Astrocyte (in vitro differentiated cells and primary cell): Measurements from ENCODE around the gene DDIAS. TPM values are rescaled to one million over a fixed set of nuclear protein-coding genes. Genes with fewer than 3 reads are reported as not detected.

Experiments
- DNase-seq: peaks from one replicate; pipeline ENCODE4 v3.0.0-alpha.2; 2010; ENCODE audit warnings: low read depth
- FAIRE-seq: peaks from 2 replicates; lab custom pipeline; 2011; peaks lifted over from hg19 to GRCh38; lab: Jason Lieb, UNC
- H2AFZ ChIP-seq: 2 replicates; pipeline ENCODE4 v1.6.0; 2012; ENCODE audit warnings: low read depth, low read length, inconsistent platforms
- H3K27ac ChIP-seq: 2 replicates; pipeline ENCODE4 v1.5.1; 2011; ENCODE audit warnings: low read depth, low read length, inconsistent platforms
- H3K27me3 ChIP-seq: 2 replicates; pipeline ENCODE4 v1.6.0; 2011; ENCODE audit warnings: low read length, inconsistent platforms; ENCODE audit not compliant: insufficient read depth
- H3K36me3 ChIP-seq: 2 replicates; pipeline ENCODE4 v1.5.1; 2011; ENCODE audit warnings: low read length, inconsistent platforms; ENCODE audit not compliant: insufficient read depth
- H3K4me1 ChIP-seq: 2 replicates; pipeline ENCODE4 v1.5.1; 2011; ENCODE audit warnings: low read length, inconsistent platforms; ENCODE audit not compliant: insufficient read depth
- H3K4me2 ChIP-seq: 2 replicates; pipeline ENCODE4 v1.6.0; 2012; ENCODE audit warnings: low read length, inconsistent platforms
- H3K4me3 ChIP-seq: 2 replicates; pipeline ENCODE4 v1.5.1; 2011; ENCODE audit warnings: low read depth, mild to moderate bottlenecking, low read length, inconsistent platforms; ENCODE audit not compliant: insufficient read depth
- H3K79me2 ChIP-seq: 2 replicates; pipeline ENCODE4 v1.6.0; 2012; ENCODE audit warnings: mild to moderate bottlenecking, low read length, inconsistent platforms; ENCODE audit not compliant: insufficient read depth
- H3K9ac ChIP-seq: 2 replicates; pipeline ENCODE4 v1.6.0; 2012; ENCODE audit warnings: mild to moderate bottlenecking, low read length, inconsistent platforms
- H3K9me3 ChIP-seq: 2 replicates; pipeline ENCODE4 v1.5.1; 2012; ENCODE audit warnings: low read depth, mild to moderate bottlenecking, low read length, inconsistent platforms; ENCODE audit not compliant: insufficient read depth
- H4K20me1 ChIP-seq: 2 replicates; pipeline ENCODE4 v1.6.0; 2012; ENCODE audit warnings: low read length, inconsistent platforms; ENCODE audit not compliant: insufficient read depth
- H3K27ac Mint-ChIP-seq: one replicate; pipeline ENCODE4 v1.8.0; 2021; ENCODE audit warnings: mild to moderate bottlenecking, mixed read lengths; ENCODE audit not compliant: unreplicated experiment
- H3K27me3 Mint-ChIP-seq: one replicate; pipeline ENCODE4 v1.8.0; 2021; ENCODE audit warnings: low read depth, mixed read lengths; ENCODE audit not compliant: unreplicated experiment
- H3K36me3 Mint-ChIP-seq: one replicate; pipeline ENCODE4 v1.8.0; 2021; ENCODE audit warnings: low read depth, mixed read lengths; ENCODE audit not compliant: unreplicated experiment
- H3K4me1 Mint-ChIP-seq: one replicate; pipeline ENCODE4 v1.8.0; 2021; ENCODE audit warnings: low read depth, mixed read lengths; ENCODE audit not compliant: unreplicated experiment
- H3K4me3 Mint-ChIP-seq: one replicate; pipeline ENCODE4 v1.8.0; 2021; ENCODE audit warnings: mild to moderate bottlenecking, moderate library complexity, mixed read lengths; ENCODE audit not compliant: unreplicated experiment
- H3K9me3 Mint-ChIP-seq: one replicate; pipeline ENCODE4 v1.8.0; 2021; ENCODE audit warnings: mild to moderate bottlenecking, mixed read lengths; ENCODE audit not compliant: unreplicated experiment
- CTCF ChIP-seq: IDR thresholded peaks from 2 replicates; pipeline ENCODE4 v1.5.1; 2011; ENCODE audit warnings: low read depth, mild to moderate bottlenecking, inconsistent platforms, low read length, moderate library complexity; ENCODE audit not compliant: insufficient read depth
- EZH2 ChIP-seq: IDR thresholded peaks from 2 replicates; pipeline ENCODE4 v1.6.1; 2012; ENCODE audit warnings: mild to moderate bottlenecking, low read length, inconsistent platforms; ENCODE audit not compliant: insufficient read depth
- total RNA-seq: library from RNA; stranded (reverse); gene quantifications from 2 replicates; pipeline ENCODE4 v1.2.1, GENCODE V29; 2021

DDIAS gene
- total RNA-seq, 1 donor from 2014 or later: 4.0 TPM

DNA sequence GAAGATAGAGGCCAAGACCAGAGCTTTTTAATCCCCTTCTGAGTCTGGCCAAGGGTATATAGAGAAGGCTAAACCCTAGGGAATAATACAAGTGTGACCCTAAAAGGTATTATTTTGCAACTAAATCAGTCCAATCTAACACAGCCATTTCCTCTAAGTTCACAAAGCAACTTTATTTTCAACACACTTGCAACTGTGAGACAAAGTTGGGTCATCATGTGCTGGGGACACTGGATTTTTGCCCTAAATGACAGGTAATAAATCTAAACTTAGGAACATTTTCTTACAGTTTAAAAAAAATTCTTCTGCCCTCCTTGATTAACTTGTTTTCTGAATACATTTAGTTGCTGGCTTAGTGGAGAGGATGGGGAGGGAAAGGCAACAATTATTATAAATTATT, 78.3 kb downstream of the DDIAS start:
- Mint-ChIP-seq H3K9me3 (no peaks in the 10 kb centered on the region), H3K4me1 (peaks cover 42% of the 10 kb centered on the region), H3K27ac (peak overlapping the region; percentile 92), H3K4me3 (no peak overlapping the region), H3K36me3 (no peaks in the 10 kb centered on the region), H3K27me3 (no peaks in the 10 kb centered on the region)
- Histone ChIP-seq H2AFZ (no peak overlapping the region), H3K27me3 (no peaks in the 10 kb centered on the region), H3K27ac (peak overlapping the region; percentile 75), H3K36me3 (peaks cover 6% of the 10 kb centered on the region), H3K4me2 (peak overlapping the region; percentile 63), H3K4me3 (no peak overlapping the region), H3K79me2 (no peaks in the 10 kb centered on the region), H3K9me3 (no peaks in the 10 kb centered on the region), H3K4me1 (peaks cover 36% of the 10 kb centered on the region), H4K20me1 (no peaks in the 10 kb centered on the region), H3K9ac (peak overlapping the region; percentile 42)
- peak; percentile 20 for FAIRE-seq
- no peak for DNase-seq
- TF ChIP-seq EZH2 (no peak), CTCF (no peak)

DNA sequence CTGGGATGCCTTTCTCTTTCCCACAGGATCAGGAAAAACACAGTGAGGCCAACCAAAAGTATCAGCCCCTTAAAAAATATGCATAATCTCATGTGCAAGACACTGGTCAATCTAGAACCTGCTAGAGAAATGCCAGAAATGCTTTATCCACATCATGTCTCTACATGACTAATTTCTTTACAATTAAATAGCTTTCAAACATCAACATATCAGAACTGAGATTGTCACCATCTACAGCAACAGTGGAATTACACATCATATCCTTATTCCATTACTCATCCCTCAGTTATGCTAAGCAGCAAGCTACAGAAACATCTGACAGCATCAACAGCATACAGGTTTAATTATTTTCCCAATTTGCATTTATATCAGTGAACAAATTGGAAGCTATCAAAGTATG, 78.8 kb downstream of the DDIAS start:
- peak overlapping the region; percentile 92 for H3K27ac Mint-ChIP-seq
- H3K4me2 ChIP-seq: peak overlapping the region; percentile 63
- H3K9ac ChIP-seq: peak overlapping the region; percentile 36
- no peak overlapping the region for H2AFZ ChIP-seq
- peaks cover 36% of the 10 kb centered on the region for H3K4me1 ChIP-seq
- H3K4me3 ChIP-seq: no peak overlapping the region
- peaks cover 6% of the 10 kb centered on the region for H3K36me3 ChIP-seq
- H3K27me3 ChIP-seq: no peaks in the 10 kb centered on the region
- no peaks in the 10 kb centered on the region for H3K36me3 Mint-ChIP-seq
- peak overlapping the region; percentile 75 for H3K27ac ChIP-seq
- FAIRE-seq: peak; percentile 97
- no peaks in the 10 kb centered on the region for H3K79me2 ChIP-seq
- H3K4me3 Mint-ChIP-seq: no peak overlapping the region
- H3K4me1 Mint-ChIP-seq: peaks cover 42% of the 10 kb centered on the region
- no peaks in the 10 kb centered on the region for H3K9me3 ChIP-seq
- H3K27me3 Mint-ChIP-seq: no peaks in the 10 kb centered on the region
- H4K20me1 ChIP-seq: no peaks in the 10 kb centered on the region
- no peaks in the 10 kb centered on the region for H3K9me3 Mint-ChIP-seq
- DNase-seq: peak; percentile 86
- TF ChIP-seq CTCF (no peak), EZH2 (no peak)

DNA sequence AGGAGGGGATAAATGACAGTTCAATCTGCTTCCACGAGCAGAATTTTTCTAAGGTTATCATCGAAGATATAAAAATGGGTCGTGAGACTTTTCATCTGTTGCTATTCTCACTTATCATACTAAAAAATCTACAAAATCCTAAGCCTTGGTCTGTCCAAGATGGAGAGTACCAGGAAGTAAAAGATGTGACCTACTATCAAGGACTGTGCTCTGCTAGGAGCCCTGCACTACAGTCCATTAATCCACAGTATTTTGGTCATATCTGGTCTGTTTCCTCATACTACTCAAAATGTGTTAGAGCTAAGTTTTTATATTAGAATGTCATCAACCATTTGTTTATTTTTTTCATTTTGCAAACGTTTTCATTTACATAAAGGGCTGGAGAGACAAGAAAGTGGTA, 79.4 kb downstream of the DDIAS start:
- Histone ChIP-seq H4K20me1 (no peaks in the 10 kb centered on the region), H3K4me1 (peaks cover 36% of the 10 kb centered on the region), H3K9me3 (no peaks in the 10 kb centered on the region), H3K4me3 (no peak overlapping the region), H3K4me2 (peak overlapping the region; percentile 63), H3K9ac (peak overlapping the region; percentile 36), H3K27ac (peak overlapping the region; percentile 47), H3K36me3 (peaks cover 6% of the 10 kb centered on the region), H3K27me3 (no peaks in the 10 kb centered on the region), H2AFZ (no peak overlapping the region), H3K79me2 (no peaks in the 10 kb centered on the region)
- H3K9me3 Mint-ChIP-seq: no peaks in the 10 kb centered on the region
- no peaks in the 10 kb centered on the region for H3K27me3 Mint-ChIP-seq
- H3K4me3 Mint-ChIP-seq: peak overlapping the region; percentile 43
- H3K36me3 Mint-ChIP-seq: no peaks in the 10 kb centered on the region
- no peak for TF ChIP-seq EZH2
- no peak for TF ChIP-seq CTCF
- peaks cover 42% of the 10 kb centered on the region for H3K4me1 Mint-ChIP-seq
- H3K27ac Mint-ChIP-seq: peak overlapping the region; percentile 92
- no peak for DNase-seq
- no peak for FAIRE-seq
